Measurements from ENCODE around the gene CAND1.

Gene CAND1

DNA sequence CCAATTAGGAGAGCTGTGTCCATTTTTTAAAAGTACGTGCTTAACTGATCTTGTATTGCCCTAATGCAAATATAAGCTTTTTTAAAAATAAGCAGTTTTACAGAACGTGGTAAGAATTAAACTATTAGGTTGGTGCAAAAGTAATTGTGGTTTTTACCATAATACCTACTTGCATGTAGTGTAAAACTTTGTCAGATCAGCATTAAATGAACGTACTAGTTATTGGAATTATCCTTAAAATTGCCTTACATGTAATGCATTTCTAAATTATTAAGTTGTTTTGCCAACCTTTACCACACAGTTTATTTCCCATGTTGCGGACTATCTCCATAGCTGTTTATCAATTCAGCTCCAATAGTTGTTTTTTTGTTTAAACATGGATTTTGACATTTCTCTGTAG, 10.9 kb downstream of the CAND1 start:
- no peak for DNase-seq (ENCODE audit: extremely low read depth in 1 of 2, low read depth in 1 of 2)

DNA sequence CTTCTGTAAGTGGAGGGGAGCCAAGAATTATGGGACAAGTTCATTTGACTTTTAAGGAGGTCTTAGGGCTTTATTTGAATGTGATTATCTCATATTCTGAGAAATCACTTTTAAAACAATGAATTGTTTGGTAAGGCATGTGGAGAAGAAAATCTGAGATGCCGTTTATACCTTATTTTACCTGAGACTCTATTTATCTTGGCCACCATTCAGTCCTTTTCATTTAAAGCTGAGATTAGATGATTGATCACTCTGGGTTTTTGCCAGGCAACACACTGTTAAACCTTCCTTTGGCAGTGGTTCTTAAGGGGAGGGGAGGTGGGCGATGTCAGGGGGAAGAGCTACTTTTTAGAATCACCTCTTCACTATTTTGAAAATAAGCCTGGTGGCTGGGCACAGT, 11.4 kb downstream of the CAND1 start:
- DNase-seq (ENCODE audit: extremely low read depth in 1 of 2, low read depth in 1 of 2): no peak

DNA sequence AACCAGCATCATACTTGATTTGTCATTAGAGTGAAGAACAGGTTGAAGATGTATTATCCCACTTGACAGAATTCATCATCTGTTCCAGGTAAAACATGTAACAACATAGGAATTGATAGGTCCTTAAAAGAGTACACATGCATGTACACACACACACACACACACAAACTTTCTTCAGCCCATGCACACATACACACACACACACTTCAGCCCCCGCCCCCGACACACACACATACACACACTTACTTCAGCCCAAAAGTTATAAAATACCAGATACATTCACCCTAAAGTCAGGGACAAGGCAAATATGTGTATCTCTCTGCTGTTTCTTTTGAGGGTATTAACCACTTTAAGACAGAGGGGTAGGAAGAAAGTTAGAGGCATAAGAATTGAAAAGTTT, 15.4 kb downstream of the CAND1 start:
- no peak for DNase-seq (ENCODE audit: extremely low read depth in 1 of 2, low read depth in 1 of 2)

GRCh38 chr12:67286257-67286656, 17.1 kb downstream of the CAND1 start:
- DNase-seq (ENCODE audit: extremely low read depth in 1 of 2, low read depth in 1 of 2): no peak

- no peak for DNase-seq (ENCODE audit: extremely low read depth in 1 of 2, low read depth in 1 of 2)
Measured at GRCh38 chr12:67287311-67287710, 18.2 kb downstream of the CAND1 start.

GRCh38 chr12:67288561-67288960, 19.4 kb downstream of the CAND1 start:
- DNase-seq (ENCODE audit: extremely low read depth in 1 of 2, low read depth in 1 of 2): no peak

DNA sequence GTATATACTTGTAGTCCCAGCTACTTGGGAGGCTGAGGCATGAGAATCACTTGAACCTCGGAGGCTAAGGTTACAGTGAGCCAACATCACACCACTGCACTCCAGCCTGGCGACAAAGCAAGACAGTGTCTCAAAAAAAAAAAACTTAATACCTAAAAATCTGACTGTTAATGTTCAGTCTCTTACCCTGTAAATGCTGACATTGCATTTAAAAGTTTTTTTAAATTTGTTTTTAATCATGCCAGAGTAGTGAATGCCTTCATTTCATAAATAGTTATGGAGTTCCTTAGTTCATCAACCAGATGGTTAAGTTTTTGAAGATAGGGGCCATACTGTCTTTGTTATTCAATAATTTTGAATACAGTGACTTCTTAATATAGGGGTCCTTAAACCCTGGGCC, 21.2 kb downstream of the CAND1 start:
- DNase-seq (ENCODE audit: extremely low read depth in 1 of 2, low read depth in 1 of 2): no peak

- DNase-seq (ENCODE audit: extremely low read depth in 1 of 2, low read depth in 1 of 2): no peak
Measured at GRCh38 chr12:67299526-67299925, 30.4 kb downstream of the CAND1 start.

GRCh38 chr12:67299926-67300325, 30.8 kb downstream of the CAND1 start:
- DNase-seq (ENCODE audit: extremely low read depth in 1 of 2, low read depth in 1 of 2): no peak

- no peak for DNase-seq (ENCODE audit: extremely low read depth in 1 of 2, low read depth in 1 of 2)
Measured at GRCh38 chr12:67302162-67302561, 33.0 kb downstream of the CAND1 start.

DNA sequence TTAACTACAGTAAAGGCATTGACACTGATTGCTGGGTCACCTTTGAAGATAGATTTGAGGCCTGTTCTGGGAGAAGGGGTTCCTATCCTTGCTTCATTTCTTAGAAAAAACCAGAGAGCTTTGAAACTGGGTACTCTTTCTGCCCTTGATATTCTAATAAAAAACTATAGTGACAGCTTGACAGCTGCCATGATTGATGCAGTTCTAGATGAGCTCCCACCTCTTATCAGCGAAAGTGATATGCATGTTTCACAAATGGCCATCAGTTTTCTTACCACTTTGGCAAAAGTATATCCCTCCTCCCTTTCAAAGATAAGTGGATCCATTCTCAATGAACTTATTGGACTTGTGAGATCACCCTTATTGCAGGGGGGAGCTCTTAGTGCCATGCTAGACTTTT, 36.4 kb downstream of the CAND1 start:
- DNase-seq (ENCODE audit: extremely low read depth in 1 of 2, low read depth in 1 of 2): no peak

DNA sequence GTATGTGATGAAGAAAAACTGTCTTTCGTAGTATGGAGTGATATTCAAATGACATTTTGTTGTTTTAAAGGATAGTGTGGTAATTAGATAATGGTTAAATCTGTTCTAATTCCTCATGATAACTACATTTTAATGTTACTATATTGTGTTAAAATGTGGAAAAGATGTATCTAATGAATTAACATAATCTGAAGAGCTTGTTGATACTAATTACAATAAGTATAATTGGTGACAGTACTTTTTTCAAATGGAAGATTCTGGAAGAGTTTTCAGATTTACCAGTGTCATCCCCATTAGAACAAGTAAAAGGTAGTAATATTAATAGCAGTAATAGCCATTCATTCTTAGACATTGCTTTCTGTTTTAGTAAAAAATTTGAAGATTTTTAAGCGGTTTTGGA, 37.6 kb downstream of the CAND1 start:
- DNase-seq (ENCODE audit: extremely low read depth in 1 of 2, low read depth in 1 of 2): no peak

- no peak for DNase-seq (ENCODE audit: extremely low read depth in 1 of 2, low read depth in 1 of 2)
Measured at GRCh38 chr12:67315661-67316060, 46.5 kb downstream of the CAND1 start.

DNA sequence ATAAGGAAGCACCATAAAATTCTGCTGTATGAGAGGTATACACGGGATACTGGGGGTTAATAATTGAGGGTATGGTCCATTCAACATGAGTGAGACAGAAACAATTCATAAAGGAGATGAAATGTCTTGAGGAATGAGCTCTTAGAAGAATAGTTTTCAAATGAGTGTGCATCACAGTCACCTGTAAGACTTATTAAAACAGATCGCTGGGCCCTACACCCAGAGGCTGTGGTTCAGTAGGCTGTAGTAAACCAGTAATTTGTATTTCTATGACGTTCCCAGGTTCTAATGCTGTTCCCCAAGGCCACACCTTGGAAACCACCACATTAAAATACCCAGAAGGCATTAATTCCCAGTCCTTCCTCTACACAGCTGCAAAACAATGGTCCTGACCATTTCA, 49.6 kb downstream of the CAND1 start:
- no peak for DNase-seq (ENCODE audit: extremely low read depth in 1 of 2, low read depth in 1 of 2)

DNA sequence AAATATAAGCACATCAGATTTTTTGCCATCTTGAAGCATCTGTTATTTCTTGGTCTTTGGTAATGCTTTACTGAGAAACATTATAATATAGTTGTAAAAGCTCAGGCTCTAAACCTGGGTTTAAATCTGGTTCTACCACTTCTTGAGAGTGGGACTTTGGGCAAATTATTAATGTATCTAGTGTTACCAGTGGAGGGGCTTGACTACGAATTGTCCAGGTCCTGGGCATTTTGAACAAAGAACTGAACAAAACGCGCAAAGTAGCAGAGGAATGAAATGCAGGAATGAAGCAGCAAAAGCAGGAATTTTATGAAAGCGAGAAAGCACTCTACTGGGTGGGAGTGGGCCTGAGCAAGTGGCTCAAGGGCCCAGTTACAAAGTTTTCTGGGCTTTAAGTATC, 50.8 kb downstream of the CAND1 start:
- no peak for DNase-seq (ENCODE audit: extremely low read depth in 1 of 2, low read depth in 1 of 2)

- no peak for DNase-seq (ENCODE audit: extremely low read depth in 1 of 2, low read depth in 1 of 2)
Measured at GRCh38 chr12:67320614-67321295, 51.6 kb downstream of the CAND1 start.

- no peak for DNase-seq (ENCODE audit: extremely low read depth in 1 of 2, low read depth in 1 of 2)
Measured at GRCh38 chr12:67322580-67322979, 53.4 kb downstream of the CAND1 start.

DNA sequence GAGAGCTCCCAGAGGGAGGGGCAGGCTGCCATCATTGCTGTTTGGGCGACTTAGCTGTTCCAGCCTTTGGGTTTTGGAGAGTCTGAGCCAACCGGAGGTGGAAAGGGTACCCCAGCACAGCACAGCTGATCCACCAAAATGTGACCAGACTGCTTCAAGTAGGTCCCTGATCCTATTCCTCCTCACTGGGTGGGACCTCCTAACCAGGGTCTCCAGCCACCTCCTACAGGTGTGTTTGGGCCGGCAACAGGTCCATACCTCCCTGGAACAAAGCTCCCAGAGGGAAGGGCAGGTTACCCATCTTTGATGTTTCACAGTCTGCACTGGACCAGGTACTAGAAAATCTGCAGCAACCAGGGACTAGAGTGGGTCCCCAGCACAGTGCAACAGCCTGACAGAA, 53.8 kb downstream of the CAND1 start:
- no peak for DNase-seq (ENCODE audit: extremely low read depth in 1 of 2, low read depth in 1 of 2)

DNA sequence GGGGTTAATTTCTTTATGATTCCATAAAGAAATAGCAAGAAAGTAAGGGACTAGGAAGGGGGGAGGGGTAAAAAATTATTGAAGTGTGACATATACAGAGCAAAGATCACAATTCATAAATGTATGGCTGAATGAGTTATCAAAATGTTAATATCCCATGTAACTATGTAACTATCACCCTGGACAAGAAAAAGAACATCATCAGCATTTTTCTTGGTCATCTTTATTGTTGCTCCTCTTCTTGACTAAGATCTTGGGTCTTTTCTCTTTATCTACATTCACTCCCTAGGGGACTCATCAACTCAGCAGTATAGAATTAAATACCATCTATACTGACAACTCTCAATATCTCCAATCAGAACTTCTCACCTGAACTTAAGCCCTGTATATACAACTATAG, 57.5 kb downstream of the CAND1 start:
- no peak for DNase-seq (ENCODE audit: extremely low read depth in 1 of 2, low read depth in 1 of 2)

GRCh38 chr12:67327466-67327865, 58.3 kb downstream of the CAND1 start:
- DNase-seq (ENCODE audit: extremely low read depth in 1 of 2, low read depth in 1 of 2): no peak

GRCh38 chr12:67331123-67331522, 62.0 kb downstream of the CAND1 start:
- DNase-seq (ENCODE audit: extremely low read depth in 1 of 2, low read depth in 1 of 2): no peak

DNA sequence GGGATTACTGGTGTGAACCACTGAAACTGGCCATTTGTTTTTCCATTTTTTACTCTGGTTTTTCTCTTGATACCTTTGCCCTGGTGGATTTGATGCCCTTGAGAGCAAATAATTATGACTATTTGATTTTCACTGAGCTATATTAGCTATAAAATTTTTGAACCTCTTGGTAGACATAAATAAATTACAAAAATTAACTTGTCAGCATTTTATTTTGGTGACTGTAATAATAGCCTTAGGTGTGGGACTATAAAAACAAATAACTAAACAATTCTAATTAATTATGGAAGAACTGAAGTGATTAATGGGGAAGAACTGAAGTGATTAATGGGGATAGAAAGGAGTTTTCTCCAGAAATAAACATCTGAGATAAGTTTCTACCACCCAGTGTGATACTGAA, 62.7 kb downstream of the CAND1 start:
- DNase-seq (ENCODE audit: extremely low read depth in 1 of 2, low read depth in 1 of 2): no peak

DNA sequence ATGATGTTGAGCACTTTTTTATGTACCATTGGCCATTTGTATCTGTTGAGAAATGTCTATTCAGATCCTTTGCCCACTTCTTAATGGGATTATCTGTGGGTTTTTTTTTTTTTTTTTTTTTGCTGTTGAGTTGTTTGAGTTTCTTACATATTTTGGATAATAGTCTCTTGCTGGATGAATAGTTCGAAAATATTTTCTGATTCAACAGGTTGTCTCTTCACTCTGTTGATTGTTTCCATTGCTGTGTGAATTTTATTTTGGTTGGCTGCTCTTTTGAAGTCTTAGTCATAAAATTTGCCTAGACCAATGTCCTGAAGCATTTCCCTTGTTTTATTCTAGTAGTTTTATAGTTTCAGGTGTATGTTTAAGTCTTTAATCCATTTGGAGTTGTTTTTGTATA, 64.5 kb downstream of the CAND1 start:
- no peak for DNase-seq (ENCODE audit: extremely low read depth in 1 of 2, low read depth in 1 of 2)

Data from stimulated activated CD8-positive, alpha-beta memory T cell treated with anti-CD3 and anti-CD28 coated beads, Interleukin-7, amount 100 ng/mL, for 48 hours (primary cell).